Cortex of kidney (tissue), 1 donor: Measurements from ENCODE around the gene HS6ST1.

Experiments
- DNase-seq: peaks from one replicate; lab custom pipeline; 2025; lab: John Stamatoyannopoulos, UW

Gene HS6ST1, protein sequence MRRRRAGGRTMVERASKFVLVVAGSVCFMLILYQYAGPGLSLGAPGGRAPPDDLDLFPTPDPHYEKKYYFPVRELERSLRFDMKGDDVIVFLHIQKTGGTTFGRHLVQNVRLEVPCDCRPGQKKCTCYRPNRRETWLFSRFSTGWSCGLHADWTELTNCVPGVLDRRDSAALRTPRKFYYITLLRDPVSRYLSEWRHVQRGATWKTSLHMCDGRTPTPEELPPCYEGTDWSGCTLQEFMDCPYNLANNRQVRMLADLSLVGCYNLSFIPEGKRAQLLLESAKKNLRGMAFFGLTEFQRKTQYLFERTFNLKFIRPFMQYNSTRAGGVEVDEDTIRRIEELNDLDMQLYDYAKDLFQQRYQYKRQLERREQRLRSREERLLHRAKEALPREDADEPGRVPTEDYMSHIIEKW

DNA sequence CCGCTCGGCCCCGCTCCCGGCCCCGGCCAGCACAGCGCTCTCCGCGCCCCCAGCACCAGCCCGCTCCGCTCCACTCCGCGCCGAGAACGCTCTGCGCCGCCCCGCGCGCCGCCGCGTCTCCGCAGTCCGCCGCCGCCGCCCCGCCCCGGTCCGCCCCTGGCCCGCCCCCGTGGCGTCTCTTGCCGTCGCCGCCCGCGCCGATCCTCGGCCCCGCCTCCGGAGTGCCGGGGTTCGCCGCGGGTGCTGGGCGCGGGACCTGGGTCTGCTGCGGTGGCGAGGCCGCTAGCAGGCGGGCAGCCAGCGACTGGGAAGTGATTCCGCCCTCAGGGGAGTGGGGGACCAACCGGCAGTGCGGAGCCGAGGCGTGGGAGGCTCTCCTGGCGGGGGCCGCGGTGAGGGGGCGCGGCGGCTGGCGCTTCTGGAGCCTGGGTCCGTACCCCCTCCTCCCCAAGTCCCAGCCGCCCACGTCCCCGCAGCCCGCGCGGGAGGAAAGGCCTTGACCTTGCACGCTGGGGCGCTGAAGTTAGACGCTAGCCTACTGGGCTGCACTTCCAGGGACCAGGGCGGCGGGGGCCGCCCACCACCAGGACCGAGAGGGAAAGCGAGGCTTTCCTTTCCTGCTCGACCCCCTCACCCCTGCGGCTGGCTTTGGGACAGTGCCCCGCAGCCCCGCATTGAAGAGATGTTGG lies at the start of gene HS6ST1:
HS6ST1 (minus strand) TSS at position 93 of the 689 bp plus-strand sequence. CDS start 305 bp downstream, outside the sequence.
- peak; percentile 53 for DNase-seq

- no peak for DNase-seq
Measured at GRCh38 chr2:128367601-128368359, 49.1 kb upstream of the HS6ST1 start.

- DNase-seq = no peak
Measured at GRCh38 chr2:128366713-128367511, 48.2 kb upstream of the HS6ST1 start.

GRCh38 chr2:128365217-128365905 lies 46.7 kb upstream of the HS6ST1 start:
- no peak for DNase-seq

DNA sequence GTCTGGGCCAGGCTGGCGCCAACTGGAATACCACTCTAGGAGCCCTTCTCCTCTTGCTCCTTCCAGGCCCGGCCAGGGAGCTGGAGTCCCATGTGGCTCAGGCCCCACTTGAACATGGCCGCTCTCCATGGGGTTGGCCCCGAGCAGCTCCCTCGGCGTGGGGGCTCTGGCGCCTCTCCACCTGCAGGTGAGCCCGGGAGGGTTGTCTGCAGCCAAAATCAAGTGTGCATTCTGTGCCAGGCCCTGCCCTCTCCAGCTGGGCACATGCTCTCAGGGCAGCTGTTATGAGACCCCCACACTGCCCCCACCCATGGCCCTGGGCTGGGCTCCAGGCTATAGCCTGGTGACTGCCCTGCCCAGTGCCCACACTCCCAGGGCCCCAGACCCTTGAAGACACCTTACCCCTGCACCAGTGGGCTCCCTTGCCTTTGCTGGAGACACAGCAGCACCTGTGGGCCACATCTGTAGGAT lies 45.8 kb upstream of the HS6ST1 start:
- no peak for DNase-seq

GRCh38 chr2:128363934-128364361 lies 45.3 kb upstream of the HS6ST1 start:
- no peak for DNase-seq

DNA sequence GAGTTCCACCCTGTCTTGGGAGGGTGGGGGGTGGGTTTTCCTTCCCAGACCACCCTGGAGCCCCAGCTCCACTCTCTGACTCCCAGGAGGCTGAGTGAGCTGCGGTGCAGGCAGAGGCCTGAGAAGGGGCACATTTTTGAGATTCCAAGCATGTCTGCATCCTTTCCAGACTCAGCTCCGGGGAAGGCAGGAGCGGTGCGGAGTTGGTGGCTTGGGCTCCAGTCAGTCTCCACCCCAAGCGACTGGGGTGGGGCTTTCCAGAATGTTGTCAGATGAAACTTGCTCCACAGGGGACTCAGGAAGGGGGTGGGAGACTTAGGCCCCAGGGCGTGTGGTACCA lies 44.2 kb upstream of the HS6ST1 start:
- no peak for DNase-seq

DNA sequence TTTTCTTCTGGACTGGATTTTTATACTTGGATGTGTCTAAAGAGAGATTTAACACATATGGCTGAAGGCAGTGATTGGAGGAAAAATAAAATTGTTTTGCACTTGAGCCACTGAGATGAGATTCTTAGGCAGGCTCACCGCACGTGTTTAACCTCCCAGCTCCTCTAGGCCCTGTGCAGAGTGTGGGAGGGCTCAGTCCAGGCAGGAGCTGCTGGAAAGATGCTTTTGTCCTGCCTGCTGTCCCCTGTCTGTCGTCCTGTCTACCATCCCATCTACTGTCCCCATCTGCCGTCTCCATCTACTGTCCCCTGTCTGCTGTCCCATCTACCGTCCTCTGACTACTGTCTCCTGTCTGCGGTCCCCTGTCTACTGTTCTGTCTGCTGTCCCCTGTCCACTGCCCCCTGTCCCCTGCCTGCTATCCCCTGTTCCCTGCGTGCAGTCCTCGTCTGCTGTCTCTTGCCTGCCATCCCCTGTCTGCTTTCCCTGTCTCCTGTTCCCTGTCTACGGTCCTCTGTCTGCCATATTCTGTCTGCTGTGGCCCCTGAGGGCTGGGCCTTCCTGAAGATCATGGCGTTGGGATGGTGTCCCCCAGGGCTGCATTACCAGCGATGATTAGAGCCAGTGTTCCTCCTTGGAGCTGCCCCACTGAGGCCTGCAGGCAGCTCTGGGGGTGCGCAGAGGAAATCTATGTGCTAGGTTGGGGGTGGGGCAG lies 43.7 kb upstream of the HS6ST1 start:
- DNase-seq = no peak

DNA sequence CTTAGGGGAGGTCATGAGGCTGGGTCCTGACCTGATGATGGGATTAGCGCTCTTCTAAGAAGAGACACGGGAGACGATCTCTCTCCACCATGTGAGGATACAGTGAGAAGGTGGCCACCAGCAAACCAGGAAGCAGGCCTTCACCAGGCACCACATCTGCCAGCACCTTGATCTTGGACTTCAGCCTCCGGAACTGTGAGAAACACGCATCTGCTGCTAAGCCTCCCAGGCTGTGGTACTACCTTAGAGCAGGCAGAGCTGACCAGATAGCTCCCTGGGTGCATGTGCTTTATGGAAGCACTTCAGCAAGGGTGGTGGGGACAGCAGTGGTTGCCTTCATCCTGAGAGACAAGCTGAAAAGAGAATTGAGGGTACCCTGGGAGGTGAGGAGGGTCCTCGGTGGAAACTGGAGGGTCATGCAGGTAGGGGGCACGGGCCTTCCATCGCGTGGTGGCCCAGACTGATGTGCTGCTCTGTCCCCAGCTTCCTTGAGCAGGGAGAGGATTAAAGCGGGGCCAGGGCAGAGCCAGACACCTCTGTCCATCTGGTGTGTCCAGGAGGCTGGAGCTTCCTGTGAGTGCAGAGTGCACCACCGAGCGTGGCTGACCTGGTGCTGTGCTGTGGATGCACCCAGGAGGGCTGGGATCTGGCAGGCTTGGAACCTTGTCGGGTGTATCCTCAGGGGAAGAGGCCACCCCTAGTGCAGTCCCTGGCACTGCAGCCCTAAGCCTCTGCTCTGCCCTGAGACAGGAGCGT lies 42.9 kb upstream of the HS6ST1 start:
- DNase-seq = no peak

GRCh38 chr2:128360711-128361110 lies 42.0 kb upstream of the HS6ST1 start:
- DNase-seq = no peak

DNA sequence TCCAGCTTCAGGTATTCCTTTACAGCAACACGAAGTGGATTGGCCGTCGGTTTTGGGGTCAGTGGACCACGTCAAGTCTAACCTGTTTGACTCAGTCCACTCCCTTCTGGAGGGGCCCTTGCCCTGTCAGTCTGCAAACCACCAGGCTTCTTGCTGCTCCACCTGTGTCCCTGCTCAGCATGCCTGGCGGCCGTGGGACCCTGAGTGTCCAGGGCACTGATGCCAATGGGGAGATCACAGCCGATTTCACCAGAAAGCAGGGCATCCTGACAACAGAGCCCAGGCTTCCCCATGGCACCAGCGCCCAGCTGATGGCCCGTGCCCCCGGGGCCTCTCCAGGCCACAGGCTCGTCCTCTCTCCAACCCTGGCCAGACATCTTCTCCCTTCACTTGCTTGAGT lies 41.2 kb upstream of the HS6ST1 start:
- DNase-seq = no peak

GRCh38 chr2:128358941-128359731 lies 40.5 kb upstream of the HS6ST1 start:
- no peak for DNase-seq

DNA sequence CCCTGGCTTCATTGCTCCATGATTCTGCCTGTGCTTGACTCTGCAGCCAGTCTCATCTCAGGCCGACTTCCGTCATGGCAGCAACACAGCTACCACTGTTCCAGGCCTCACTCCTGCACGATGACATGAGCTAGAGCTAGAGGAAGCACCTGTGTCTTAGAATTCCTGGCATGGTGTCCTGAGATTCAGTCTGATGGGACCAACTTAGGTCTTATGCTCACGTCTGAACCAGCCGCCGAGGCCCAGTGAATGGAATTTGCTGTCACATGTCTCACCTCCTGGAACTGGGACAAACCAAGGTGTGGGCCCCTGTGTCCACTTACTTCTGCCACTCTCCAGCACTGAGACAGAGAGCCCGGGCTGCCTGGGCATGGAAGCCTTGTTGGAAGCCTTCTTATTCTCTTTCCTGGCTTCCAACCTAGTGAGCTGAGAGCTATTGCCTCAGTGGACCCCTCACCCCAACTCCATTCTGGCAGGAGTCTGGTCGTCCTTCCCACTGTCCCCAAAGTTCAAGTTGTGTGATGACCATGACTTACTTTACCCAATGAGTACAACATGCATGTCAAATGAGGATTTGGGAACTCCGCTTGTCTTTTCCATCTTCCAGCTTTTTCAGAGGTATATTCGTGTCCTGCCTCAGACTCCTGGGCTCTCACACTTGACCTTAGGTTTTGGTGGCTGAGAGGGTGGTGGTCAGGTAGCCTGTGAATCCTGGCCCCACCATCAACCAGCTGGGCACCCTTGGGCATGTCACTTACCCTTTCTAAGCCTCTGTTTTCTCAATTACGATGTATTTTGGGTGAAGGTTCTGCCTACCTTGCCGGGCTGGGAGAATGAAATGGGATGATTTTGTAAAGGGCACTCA lies 39.1 kb upstream of the HS6ST1 start:
- DNase-seq = no peak

DNA sequence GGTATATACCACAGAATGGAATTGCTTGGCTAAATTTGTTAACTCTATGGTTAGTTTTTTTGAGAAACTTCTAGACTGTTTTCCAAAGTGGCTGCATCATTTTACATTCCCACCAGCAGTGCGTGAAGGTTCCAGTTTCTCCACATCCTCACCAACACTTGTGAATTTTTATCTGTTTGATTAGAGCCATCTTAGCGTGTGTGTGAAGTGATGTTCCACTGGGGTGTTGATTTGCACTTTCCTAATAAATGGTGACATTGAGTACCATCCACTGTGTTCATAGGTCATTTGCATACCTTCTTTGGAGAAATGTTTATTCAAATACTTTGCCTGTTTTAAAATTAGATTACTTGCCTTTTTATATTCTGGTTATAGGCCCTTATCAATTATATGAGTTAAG lies 37.5 kb upstream of the HS6ST1 start:
- DNase-seq = no peak

DNA sequence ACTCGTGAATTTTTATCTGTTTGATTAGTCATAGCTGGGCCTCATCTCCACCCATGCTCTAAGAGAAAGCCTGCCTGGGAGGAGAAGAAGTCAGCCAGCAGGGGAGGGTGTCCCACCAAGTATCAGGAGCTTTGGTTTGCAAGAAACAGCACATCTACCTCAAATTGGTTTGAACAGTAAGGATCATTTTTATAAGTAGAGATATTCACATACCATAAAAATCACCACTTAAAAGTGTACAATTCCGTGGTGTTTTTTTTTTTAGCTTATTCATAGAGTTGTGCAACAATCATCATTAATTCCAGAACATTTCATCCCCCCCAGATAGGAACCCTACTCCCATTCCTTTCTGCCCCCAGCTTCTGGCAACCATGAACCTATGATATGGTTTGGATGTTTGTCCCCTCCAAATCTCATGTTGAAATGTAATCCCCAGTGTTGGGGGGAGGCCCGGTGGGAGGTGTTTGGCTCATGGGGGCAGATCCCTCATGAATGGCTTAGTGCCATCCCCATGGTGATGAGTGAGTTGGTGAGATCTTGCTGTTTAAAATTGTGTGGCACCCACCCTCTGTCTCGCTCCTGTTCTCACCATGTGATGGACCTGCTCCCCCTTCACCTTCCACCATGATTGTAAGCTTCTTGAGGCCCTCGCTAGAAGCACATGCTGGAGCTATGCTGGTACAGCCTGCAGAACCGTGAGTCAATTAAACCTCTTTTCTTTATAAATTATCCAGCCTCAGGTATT lies 36.2 kb upstream of the HS6ST1 start:
- DNase-seq = no peak

GRCh38 chr2:128354161-128354560 lies 35.5 kb upstream of the HS6ST1 start:
- DNase-seq = no peak

- no peak for DNase-seq
Measured at GRCh38 chr2:128350736-128351135, 32.1 kb upstream of the HS6ST1 start.
